Measurements from ENCODE around the gene ADCY7. TPM values are rescaled to one million over a fixed set of nuclear protein-coding genes. Genes with fewer than 3 reads are reported as not detected.

ADCY7 gene
- total RNA-seq, 1 experiment from 2014 or later, result 39.3 TPM

GRCh38 chr16:50313596-50314478 is 47.5 kb downstream of the ADCY7 start:
- intact Hi-C loops (cut with micrococcal nuclease; ENCODE audit: unreplicated experiment), result loop anchor here (5.0 kb wide), 2 partner anchors 67 to 287 kb away; partner anchors contain the start of gene CNEP1R1
- H3K9me2 ChIP-seq (ENCODE audit: insufficient read depth), result no peaks in the 10 kb centered on the region
- no peaks in the 10 kb centered on the region for H3K27me3 ChIP-seq (ENCODE audit: insufficient read depth, low read depth)
- BruUV-seq (replicated peaks), result no TSS peak
- no peak overlapping the region for H3K27ac ChIP-seq
- H3K4me1 ChIP-seq (replicated peaks; ENCODE audit: insufficient read depth), result no peaks in the 10 kb centered on the region
- H4K20me1 ChIP-seq (ENCODE audit: insufficient read depth), result peaks cover 9% of the 10 kb centered on the region; the same call in 1 of the 2 replicates
- POLR2A ChIA-PET (ENCODE audit: unreplicated experiment), result interaction anchor here (0.5 kb wide), 2 partner anchors 63 to 102 kb away, joined by 3 read pairs; no protein-coding TSS in a partner anchor
- H3K4me2 ChIP-seq, result no peak overlapping the region
- H3F3A ChIP-seq (ENCODE audit: insufficient read depth, low read depth), result peaks cover 24% of the 10 kb centered on the region; the same call in 1 of the 2 replicates
- no peak for TF ChIP-seq EZH2 (IDR thresholded peaks at IDR 0.05; ENCODE audit: low read depth)
- no peak for TF ChIP-seq CTCF (conservative IDR thresholded peaks at IDR 0.05)
- peaks cover 20% of the 10 kb centered on the region for H3K36me3 ChIP-seq (ENCODE audit: low read depth)
- H3K9me3 ChIP-seq (ENCODE audit: insufficient read depth, low read depth), result no peaks in the 10 kb centered on the region
- no peaks in the 10 kb centered on the region for H3K79me2 ChIP-seq (ENCODE audit: low read depth)
- CTCF ChIA-PET, result no interaction called here
- peak in 1 of 2 experiments; percentile 16 for DNase-seq
- H3K4me3 ChIP-seq, result no peak overlapping the region
- H2AFZ ChIP-seq, result no peak overlapping the region

GRCh38 chr16:50314665-50315064 is 48.3 kb downstream of the ADCY7 start:
- no peak overlapping the region for H3K4me2 ChIP-seq
- TF ChIP-seq CTCF (conservative IDR thresholded peaks at IDR 0.05) (no peak), EZH2 (IDR thresholded peaks at IDR 0.05; ENCODE audit: low read depth) (no peak)
- H3K4me1 ChIP-seq (replicated peaks; ENCODE audit: insufficient read depth), result no peaks in the 10 kb centered on the region
- no peaks in the 10 kb centered on the region for H3K27me3 ChIP-seq (ENCODE audit: insufficient read depth, low read depth)
- ChIA-PET CTCF (no interaction called here), POLR2A (ENCODE audit: unreplicated experiment) (interaction anchor here (0.5 kb wide), 1 partner anchor 103 kb away, joined by 3 read pairs; no protein-coding TSS in a partner anchor)
- no peaks in the 10 kb centered on the region for H3K9me3 ChIP-seq (ENCODE audit: insufficient read depth, low read depth)
- no peak overlapping the region for H3K27ac ChIP-seq
- no peak overlapping the region for H2AFZ ChIP-seq
- intact Hi-C loops (cut with micrococcal nuclease; ENCODE audit: unreplicated experiment), result loop anchor here (5.0 kb wide), 2 partner anchors 67 to 287 kb away; partner anchors contain the start of gene CNEP1R1
- no peak overlapping the region for H3K4me3 ChIP-seq
- DNase-seq, result no peak
- H3K9me2 ChIP-seq (ENCODE audit: insufficient read depth), result no peaks in the 10 kb centered on the region
- H3F3A ChIP-seq (ENCODE audit: insufficient read depth, low read depth), result peaks cover 24% of the 10 kb centered on the region; the same call in 1 of the 2 replicates
- peaks cover 9% of the 10 kb centered on the region; the same call in 1 of the 2 replicates for H4K20me1 ChIP-seq (ENCODE audit: insufficient read depth)
- no peaks in the 10 kb centered on the region for H3K79me2 ChIP-seq (ENCODE audit: low read depth)
- BruUV-seq (replicated peaks), result no TSS peak
- H3K36me3 ChIP-seq (ENCODE audit: low read depth), result peaks cover 24% of the 10 kb centered on the region

- Histone ChIP-seq H3K4me3 (no peak overlapping the region), H3K36me3 (ENCODE audit: low read depth) (peaks cover 30% of the 10 kb centered on the region), H3K9me2 (ENCODE audit: insufficient read depth) (no peaks in the 10 kb centered on the region), H3F3A (ENCODE audit: insufficient read depth, low read depth) (peaks cover 24% of the 10 kb centered on the region; the same call in 1 of the 2 replicates), H4K20me1 (ENCODE audit: insufficient read depth) (peaks cover 9% of the 10 kb centered on the region; the same call in 1 of the 2 replicates), H3K79me2 (ENCODE audit: low read depth) (no peaks in the 10 kb centered on the region), H3K4me2 (no peak overlapping the region), H3K4me1 (replicated peaks; ENCODE audit: insufficient read depth) (no peaks in the 10 kb centered on the region), H3K9me3 (ENCODE audit: insufficient read depth, low read depth) (no peaks in the 10 kb centered on the region), H3K27me3 (ENCODE audit: insufficient read depth, low read depth) (no peaks in the 10 kb centered on the region), H3K27ac (no peak overlapping the region), H2AFZ (no peak overlapping the region)
- BruUV-seq (replicated peaks), result no TSS peak
- POLR2A ChIA-PET (ENCODE audit: unreplicated experiment), result no interaction called here
- no peak for DNase-seq
- CTCF ChIA-PET, result no interaction called here
- TF ChIP-seq CTCF (conservative IDR thresholded peaks at IDR 0.05), result no peak
- no peak for TF ChIP-seq EZH2 (IDR thresholded peaks at IDR 0.05; ENCODE audit: low read depth)
- intact Hi-C loops (cut with micrococcal nuclease; ENCODE audit: unreplicated experiment), result no loop called here
Measured at GRCh38 chr16:50315346-50315997, 49.1 kb downstream of the ADCY7 start.
